GM18867 (cell line): Measurements from ENCODE around the gene METTL26.

Source experiments
- ATAC-seq: cut with Tn5 transposase; IDR thresholded peaks from one replicate; pipeline ENCODE4 v1.9.1; 2021; ENCODE audit warnings: mild to moderate bottlenecking, moderate library complexity; ENCODE audit not compliant: unreplicated experiment

METTL26 gene

DNA sequence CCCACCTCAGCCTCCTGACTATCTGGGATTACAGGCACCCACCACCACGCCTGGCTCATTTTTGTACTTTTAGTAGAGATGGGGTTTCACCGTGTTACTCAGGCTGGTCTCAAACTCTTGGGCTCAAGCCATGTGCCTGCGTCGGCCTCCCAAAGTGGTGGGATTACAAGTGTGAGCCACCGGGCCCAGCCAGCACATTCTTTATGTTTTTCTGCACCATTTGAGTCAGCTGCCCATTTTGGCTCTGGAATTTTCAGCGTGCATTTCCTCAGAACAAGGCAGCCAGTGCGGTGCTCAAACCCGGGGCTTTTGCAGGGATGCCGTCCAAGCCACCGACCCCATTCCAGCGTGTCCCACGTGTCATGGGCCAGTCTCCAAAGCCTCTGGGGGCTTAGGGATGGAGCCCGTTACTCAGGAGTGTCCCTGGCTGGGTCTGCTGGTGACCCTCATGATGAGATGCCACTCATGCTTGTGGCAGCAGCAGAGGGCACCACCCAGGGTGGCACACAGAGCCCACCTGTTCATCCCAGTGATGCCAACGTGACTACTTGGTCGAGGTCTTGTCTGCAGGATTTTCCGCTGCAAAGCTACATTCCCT lies 50.0 kb downstream of the METTL26 start:
- ATAC-seq, result no peak

DNA sequence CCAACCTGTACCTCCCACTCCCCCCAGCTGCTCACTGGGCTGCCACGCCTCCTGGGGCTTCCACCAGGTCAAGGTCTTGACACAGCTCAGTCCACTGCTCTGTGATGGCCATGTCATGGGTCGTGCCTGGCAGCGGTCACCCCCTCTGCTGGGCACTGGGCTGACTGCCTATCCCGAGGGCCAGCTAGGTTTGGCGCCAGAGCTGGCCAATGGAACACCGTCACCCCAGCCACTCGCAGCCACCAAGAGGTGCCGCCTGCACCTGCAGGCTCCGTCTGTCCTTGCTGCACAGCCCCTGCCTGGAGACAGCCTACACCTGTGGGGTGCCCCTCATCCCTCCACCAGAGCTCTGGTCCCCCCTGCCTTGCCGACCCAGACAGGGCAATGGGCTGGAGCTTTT lies 50.8 kb downstream of the METTL26 start:
- ATAC-seq, result no peak
